ENCODE data around the gene SAFB2.

SAFB2 gene

GRCh38 chr19:5592531-5593342 is 29.8 kb downstream of the SAFB2 start:
- Histone ChIP-seq H3K9me3 (no peaks in the 10 kb centered on the region), H3K36me3 (peaks cover 98% of the 10 kb centered on the region), H3K4me3 (ENCODE audit: low read depth, low read length) (no peak overlapping the region), H3K27me3 (no peaks in the 10 kb centered on the region), H3K4me1 (no peaks in the 10 kb centered on the region; the same call in none of the 2 replicates)
- no peak for TF ChIP-seq CTCF (IDR thresholded peaks at IDR 0.05; ENCODE audit: low read depth, low read length)
- no peak for DNase-seq

GRCh38 chr19:5591476-5591875 is 31.1 kb downstream of the SAFB2 start:
- Histone ChIP-seq H3K9me3 (no peaks in the 10 kb centered on the region), H3K27me3 (no peaks in the 10 kb centered on the region), H3K36me3 (peaks cover 98% of the 10 kb centered on the region), H3K4me1 (no peaks in the 10 kb centered on the region; the same call in none of the 2 replicates), H3K4me3 (ENCODE audit: low read depth, low read length) (no peak overlapping the region)
- TF ChIP-seq CTCF (IDR thresholded peaks at IDR 0.05; ENCODE audit: low read depth, low read length) = no peak
- DNase-seq = no peak

- no peaks in the 10 kb centered on the region for H3K27me3 ChIP-seq
- no peak for TF ChIP-seq CTCF (IDR thresholded peaks at IDR 0.05; ENCODE audit: low read depth, low read length)
- no peaks in the 10 kb centered on the region; the same call in none of the 2 replicates for H3K4me1 ChIP-seq
- no peaks in the 10 kb centered on the region for H3K9me3 ChIP-seq
- H3K4me3 ChIP-seq (ENCODE audit: low read depth, low read length) = no peak overlapping the region
- peaks cover 97% of the 10 kb centered on the region for H3K36me3 ChIP-seq
- no peak for DNase-seq
Measured at GRCh38 chr19:5590865-5591154, 31.8 kb downstream of the SAFB2 start.

GRCh38 chr19:5590151-5590864 is 32.3 kb downstream of the SAFB2 start:
- no peak overlapping the region for H3K4me3 ChIP-seq (ENCODE audit: low read depth, low read length)
- H3K9me3 ChIP-seq = no peaks in the 10 kb centered on the region
- no peak for TF ChIP-seq CTCF (IDR thresholded peaks at IDR 0.05; ENCODE audit: low read depth, low read length)
- H3K27me3 ChIP-seq = no peaks in the 10 kb centered on the region
- H3K36me3 ChIP-seq = peaks cover 92% of the 10 kb centered on the region
- DNase-seq = no peak
- no peaks in the 10 kb centered on the region; the same call in none of the 2 replicates for H3K4me1 ChIP-seq

GRCh38 chr19:5588906-5589676 is 33.5 kb downstream of the SAFB2 start:
- Histone ChIP-seq H3K4me3 (ENCODE audit: low read depth, low read length) (no peak overlapping the region), H3K36me3 (peaks cover 80% of the 10 kb centered on the region), H3K27me3 (no peaks in the 10 kb centered on the region), H3K9me3 (no peaks in the 10 kb centered on the region), H3K4me1 (no peaks in the 10 kb centered on the region; the same call in none of the 2 replicates)
- no peak for DNase-seq
- no peak for TF ChIP-seq CTCF (IDR thresholded peaks at IDR 0.05; ENCODE audit: low read depth, low read length)
